ENCODE measurements around the gene TGM1.

GRCh38 chr14:24304019-24304387 lies 41.0 kb upstream of the TGM1 start:
- TF ChIP-seq CTCF (IDR thresholded peaks at IDR 0.05) (no peak), EP300 (IDR thresholded peaks at IDR 0.05) (no peak), POLR2AphosphoS5 (IDR thresholded peaks at IDR 0.05) (no peak), POLR2A (IDR thresholded peaks at IDR 0.05) (no peak)

Data from gastroesophageal sphincter (tissue), 3 donors.